Measurements from ENCODE around the gene DSCAML1. TPM values are rescaled to one million over a fixed set of nuclear protein-coding genes. Genes with fewer than 3 reads are reported as not detected.

DSCAML1 gene
- total RNA-seq, 1 experiment from 2014 or later, result not detected

DNA sequence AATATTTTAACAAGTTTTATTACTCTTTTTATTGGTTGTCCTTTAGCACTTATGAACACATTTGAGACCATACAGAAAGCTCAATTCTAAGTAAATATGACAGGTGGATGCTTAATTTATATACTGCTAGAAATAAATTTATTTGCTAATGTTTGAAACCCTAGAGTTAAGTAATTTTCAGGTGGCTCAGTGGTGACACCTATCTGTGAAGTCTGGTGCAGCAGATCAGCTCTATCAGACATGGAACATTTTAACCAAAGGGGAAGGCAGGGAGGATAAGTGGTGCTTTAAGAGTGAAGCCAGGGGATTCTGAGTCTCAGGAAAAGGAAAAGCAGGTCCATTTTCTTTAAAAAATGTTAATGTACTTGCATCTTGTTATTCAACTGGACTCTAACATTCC, 175.8 kb downstream of the DSCAML1 start:
- H3K9me2 ChIP-seq (ENCODE audit: insufficient read depth), result no peaks in the 10 kb centered on the region
- no TSS peak for BruUV-seq (replicated peaks)
- TF ChIP-seq TCF7L2 (IDR thresholded peaks at IDR 0.05; ENCODE audit: borderline replicate concordance, extremely low read depth, insufficient read depth, insufficient read length) (no peak), EGR1 (IDR thresholded peaks at IDR 0.05; ENCODE audit: low read depth) (no peak), CBX3 (IDR thresholded peaks at IDR 0.05; ENCODE audit: low read depth) (peak; percentile 31; the same call in 1 of the 2 replicates), EZH2 (IDR thresholded peaks at IDR 0.05) (no peak), SRF (IDR thresholded peaks at IDR 0.05; ENCODE audit: low read depth) (no peak), ELF1 (IDR thresholded peaks at IDR 0.05; ENCODE audit: borderline replicate concordance, low read depth) (no peak), JUND (IDR thresholded peaks at IDR 0.05) (no peak), ZNF274 (IDR thresholded peaks at IDR 0.05; ENCODE audit: low read depth, low read length) (no peak), RAD21 (IDR thresholded peaks at IDR 0.05; ENCODE audit: low read depth) (peak; percentile 31; the same call in 1 of the 2 replicates), FOSL1 (IDR thresholded peaks at IDR 0.05; ENCODE audit: low read depth) (no peak), EZH2phosphoT487 (IDR thresholded peaks at IDR 0.05; ENCODE audit: borderline replicate concordance) (no peak), CEBPB (IDR thresholded peaks at IDR 0.05; ENCODE audit: low read depth) (no peak), SP1 (IDR thresholded peaks at IDR 0.05; ENCODE audit: low read depth) (no peak), YY1 (IDR thresholded peaks at IDR 0.05; ENCODE audit: extremely low read depth, insufficient replicate concordance, low read depth, low read length) (no peak), ZFX (IDR thresholded peaks at IDR 0.05) (no peak), POLR2A (IDR thresholded peaks at IDR 0.05; ENCODE audit: borderline replicate concordance, extremely low read depth, insufficient read depth, insufficient read length) (no peak)
- TF ChIP-seq, protein P1, sequence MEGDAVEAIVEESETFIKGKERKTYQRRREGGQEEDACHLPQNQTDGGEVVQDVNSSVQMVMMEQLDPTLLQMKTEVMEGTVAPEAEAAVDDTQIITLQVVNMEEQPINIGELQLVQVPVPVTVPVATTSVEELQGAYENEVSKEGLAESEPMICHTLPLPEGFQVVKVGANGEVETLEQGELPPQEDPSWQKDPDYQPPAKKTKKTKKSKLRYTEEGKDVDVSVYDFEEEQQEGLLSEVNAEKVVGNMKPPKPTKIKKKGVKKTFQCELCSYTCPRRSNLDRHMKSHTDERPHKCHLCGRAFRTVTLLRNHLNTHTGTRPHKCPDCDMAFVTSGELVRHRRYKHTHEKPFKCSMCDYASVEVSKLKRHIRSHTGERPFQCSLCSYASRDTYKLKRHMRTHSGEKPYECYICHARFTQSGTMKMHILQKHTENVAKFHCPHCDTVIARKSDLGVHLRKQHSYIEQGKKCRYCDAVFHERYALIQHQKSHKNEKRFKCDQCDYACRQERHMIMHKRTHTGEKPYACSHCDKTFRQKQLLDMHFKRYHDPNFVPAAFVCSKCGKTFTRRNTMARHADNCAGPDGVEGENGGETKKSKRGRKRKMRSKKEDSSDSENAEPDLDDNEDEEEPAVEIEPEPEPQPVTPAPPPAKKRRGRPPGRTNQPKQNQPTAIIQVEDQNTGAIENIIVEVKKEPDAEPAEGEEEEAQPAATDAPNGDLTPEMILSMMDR (IDR thresholded peaks at IDR 0.05 in 2 of 3, conservative IDR thresholded peaks at IDR 0.05 in 1 of 3; ENCODE audit: borderline replicate concordance in 1 of 3, insufficient read depth in 1 of 3, low read depth in 2 of 3, low read length in 2 of 3), result peak; percentile 9 to 72 (median 72); a peak in 5 of 6 replicates
- no peak overlapping the region for H2AFZ ChIP-seq (ENCODE audit: low read depth, low read length, poor library complexity, severe bottlenecking)
- peak; percentile 55; the same call in 1 of the 2 replicates for ATAC-seq
- intact Hi-C loops (cut with micrococcal nuclease), result no loop called here
- peaks cover 2% of the 10 kb centered on the region; the same call in 1 of the 2 replicates for H3K27me3 ChIP-seq (ENCODE audit: insufficient read depth, low read length)
- H3K4me3 ChIP-seq (replicated peaks in 1 of 2; ENCODE audit: low read depth in 1 of 2, low read length in 2 of 2), result no peak overlapping the region
- ChIA-PET RAD21 (ENCODE audit: low non-redundant PET in 1 of 2, low total read pairs in 2 of 2, uncharacterized antibody in 2 of 2, unreplicated experiment in 2 of 2) (interaction anchor here in 1 of 2 experiments (1.6 kb wide), 1 partner anchor 195 kb away, joined by 5 read pairs; no protein-coding TSS in a partner anchor), CTCF (interaction anchor here (0.7 to 1.2 kb wide), 5 partner anchors 10 to 195 kb away, joined by 3 to 6 read pairs (median 3); no protein-coding TSS in a partner anchor), POLR2A (no interaction called here)
- no peak overlapping the region for H3K4me2 ChIP-seq (ENCODE audit: low read length)
- peaks cover 11 to 13% of the 10 kb centered on the region in 2 experiments; a peak in 3 of 4 replicates for H3K9me3 ChIP-seq (ENCODE audit: control insufficient read depth in 1 of 2, insufficient read depth in 1 of 2, low read depth in 1 of 2, low read length in 2 of 2)
- no peaks in the 10 kb centered on the region for H3K4me1 ChIP-seq (ENCODE audit: control insufficient read depth in 1 of 2, insufficient read depth in 2 of 2, low read length in 2 of 2)
- H3K79me2 ChIP-seq (ENCODE audit: insufficient read depth, low read length), result no peaks in the 10 kb centered on the region
- no peaks in the 10 kb centered on the region for H3K36me3 ChIP-seq (ENCODE audit: control insufficient read depth in 1 of 2, insufficient read depth in 2 of 2, low read length in 2 of 2)
- H3K27ac ChIP-seq (ENCODE audit: low read depth, low read length), result no peak overlapping the region
- no peaks in the 10 kb centered on the region for H4K20me1 ChIP-seq (ENCODE audit: insufficient read depth)
- peak; percentile 8 for DNase-seq (ENCODE audit: low read depth, low spot score)
- no peak overlapping the region for H3K9ac ChIP-seq (ENCODE audit: low read length)

Measured in HCT116 (cell line).